NCI-H2171 treated with DMSO at 0.1 percent for 48 hours (cell line): ENCODE measurements around the gene PDE3B.
"Not testable (repeated sequence)": the region's sequence is repeated elsewhere in the genome, so short reads cannot be mapped to it uniquely, and the experiment has no call there.

Experiments used
- DNase-seq: peaks from one replicate; lab custom pipeline; 2025; lab: John Stamatoyannopoulos, UW

The PDE3B gene

GRCh38 chr11:14812757-14813156 lies 169.2 kb downstream of the PDE3B start:
- no peak for DNase-seq

GRCh38 chr11:14813516-14813915 lies 169.9 kb downstream of the PDE3B start:
- DNase-seq, result no peak

- no peak for DNase-seq
Observed at GRCh38 chr11:14818779-14819178, 175.2 kb downstream of the PDE3B start.

GRCh38 chr11:14819596-14819995 lies 176.0 kb downstream of the PDE3B start:
- DNase-seq, result no peak

- no peak for DNase-seq
Observed at GRCh38 chr11:14821031-14821430, 177.4 kb downstream of the PDE3B start.

GRCh38 chr11:14826600-14826999 lies 183.0 kb downstream of the PDE3B start:
- no peak for DNase-seq

GRCh38 chr11:14835496-14836492 lies 192.2 kb downstream of the PDE3B start:
- no peak for DNase-seq

- no peak for DNase-seq
Observed at GRCh38 chr11:14842002-14842401, 198.4 kb downstream of the PDE3B start.

GRCh38 chr11:14852571-14853177 lies 209.1 kb downstream of the PDE3B start:
- no peak for DNase-seq

- no peak for DNase-seq
Observed at GRCh38 chr11:14854057-14854456, 210.5 kb downstream of the PDE3B start.

GRCh38 chr11:14855890-14856289 lies 212.3 kb downstream of the PDE3B start:
- no peak for DNase-seq

- DNase-seq, result no peak
Observed at GRCh38 chr11:14857621-14858020, 214.0 kb downstream of the PDE3B start.

- no peak for DNase-seq
Observed at GRCh38 chr11:14858404-14858803, 214.8 kb downstream of the PDE3B start.

- no peak for DNase-seq
Observed at GRCh38 chr11:14860511-14860910, 216.9 kb downstream of the PDE3B start.

- DNase-seq, result no peak
Observed at GRCh38 chr11:14861680-14862079, 218.1 kb downstream of the PDE3B start.

GRCh38 chr11:14863775-14864174 lies 220.2 kb downstream of the PDE3B start:
- not testable (repeated sequence) for DNase-seq

- DNase-seq, result no peak
Observed at GRCh38 chr11:14872032-14872431, 228.4 kb downstream of the PDE3B start.

GRCh38 chr11:14873632-14874031 lies 230.0 kb downstream of the PDE3B start:
- no peak for DNase-seq

GRCh38 chr11:14875163-14875562 lies 231.6 kb downstream of the PDE3B start:
- DNase-seq, result no peak

- no peak for DNase-seq
Observed at GRCh38 chr11:14881576-14882193, 238.1 kb downstream of the PDE3B start.

GRCh38 chr11:14882196-14882595 lies 238.6 kb downstream of the PDE3B start:
- no peak for DNase-seq

- not testable (repeated sequence) for DNase-seq
Observed at GRCh38 chr11:14883683-14884082, 240.1 kb downstream of the PDE3B start.
